NB4 (cell line): ENCODE results near the gene AOPEP.

Experiments used
- POLR2A ChIP-seq: IDR thresholded peaks from 2 replicates; pipeline ENCODE4 v1.6.1; 2011; ENCODE audit warnings: mild to moderate bottlenecking; ENCODE audit not compliant: insufficient read length; ENCODE audit errors: extremely low read depth
- TF ChIP-seq, protein P1 (sequence below): IDR thresholded peaks from one replicate; pipeline ENCODE4 v1.5.1; 2012; ENCODE audit warnings: low read depth, low read length

DNA sequence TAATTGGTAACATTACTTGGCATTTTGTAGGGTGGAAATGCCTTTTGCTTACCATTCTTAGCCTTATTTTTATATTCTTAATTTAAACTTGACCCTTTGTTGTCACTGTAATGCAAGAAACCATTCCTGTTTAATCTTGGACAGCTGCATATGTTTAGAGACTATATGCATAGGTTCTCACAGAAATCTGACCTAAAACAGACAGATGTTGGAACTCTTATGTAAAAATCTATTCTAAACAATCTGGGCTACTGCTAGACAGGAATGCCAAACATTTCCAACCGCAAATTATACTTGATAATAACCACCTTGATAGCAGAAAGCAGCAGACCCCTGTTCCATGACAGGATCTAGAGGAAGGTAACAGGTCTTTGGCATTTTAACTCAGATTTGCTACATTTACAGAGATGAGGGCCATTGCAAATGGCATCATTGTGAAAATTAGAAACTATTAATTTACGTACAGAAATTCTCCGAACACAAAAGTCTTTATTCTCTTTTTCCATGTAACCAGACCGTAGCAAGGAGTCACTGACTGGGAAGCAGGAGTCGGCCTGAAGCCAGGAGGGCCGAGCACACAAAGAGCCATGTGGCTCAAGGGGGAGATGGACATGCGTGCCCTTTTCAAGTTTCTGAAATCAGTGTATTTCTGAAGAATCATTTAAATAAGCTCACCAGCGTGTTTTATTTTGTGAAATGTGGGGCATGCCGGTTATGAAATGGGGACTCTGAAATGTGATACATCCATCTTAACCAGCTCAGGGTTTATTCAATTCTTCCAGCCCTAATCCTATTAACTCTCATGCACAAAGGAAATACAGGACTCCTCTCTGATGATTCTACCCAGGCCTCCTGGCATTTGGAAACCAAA is 139.3 kb downstream of the AOPEP start:
- TF ChIP-seq, protein P1, sequence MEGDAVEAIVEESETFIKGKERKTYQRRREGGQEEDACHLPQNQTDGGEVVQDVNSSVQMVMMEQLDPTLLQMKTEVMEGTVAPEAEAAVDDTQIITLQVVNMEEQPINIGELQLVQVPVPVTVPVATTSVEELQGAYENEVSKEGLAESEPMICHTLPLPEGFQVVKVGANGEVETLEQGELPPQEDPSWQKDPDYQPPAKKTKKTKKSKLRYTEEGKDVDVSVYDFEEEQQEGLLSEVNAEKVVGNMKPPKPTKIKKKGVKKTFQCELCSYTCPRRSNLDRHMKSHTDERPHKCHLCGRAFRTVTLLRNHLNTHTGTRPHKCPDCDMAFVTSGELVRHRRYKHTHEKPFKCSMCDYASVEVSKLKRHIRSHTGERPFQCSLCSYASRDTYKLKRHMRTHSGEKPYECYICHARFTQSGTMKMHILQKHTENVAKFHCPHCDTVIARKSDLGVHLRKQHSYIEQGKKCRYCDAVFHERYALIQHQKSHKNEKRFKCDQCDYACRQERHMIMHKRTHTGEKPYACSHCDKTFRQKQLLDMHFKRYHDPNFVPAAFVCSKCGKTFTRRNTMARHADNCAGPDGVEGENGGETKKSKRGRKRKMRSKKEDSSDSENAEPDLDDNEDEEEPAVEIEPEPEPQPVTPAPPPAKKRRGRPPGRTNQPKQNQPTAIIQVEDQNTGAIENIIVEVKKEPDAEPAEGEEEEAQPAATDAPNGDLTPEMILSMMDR: no peak
- no peak for TF ChIP-seq POLR2A
